Measurements from ENCODE around the gene TLNRD1. TPM values are rescaled to one million over a fixed set of nuclear protein-coding genes. Genes with fewer than 3 reads are reported as not detected.
"Not testable (repeated sequence)": the region's sequence is repeated elsewhere in the genome, so short reads cannot be mapped to it uniquely, and the experiment has no call there.

Gene TLNRD1
- total RNA-seq, 4 donors from 2014 or later: 10.1 to 22.4 (median 17.8) TPM

DNA sequence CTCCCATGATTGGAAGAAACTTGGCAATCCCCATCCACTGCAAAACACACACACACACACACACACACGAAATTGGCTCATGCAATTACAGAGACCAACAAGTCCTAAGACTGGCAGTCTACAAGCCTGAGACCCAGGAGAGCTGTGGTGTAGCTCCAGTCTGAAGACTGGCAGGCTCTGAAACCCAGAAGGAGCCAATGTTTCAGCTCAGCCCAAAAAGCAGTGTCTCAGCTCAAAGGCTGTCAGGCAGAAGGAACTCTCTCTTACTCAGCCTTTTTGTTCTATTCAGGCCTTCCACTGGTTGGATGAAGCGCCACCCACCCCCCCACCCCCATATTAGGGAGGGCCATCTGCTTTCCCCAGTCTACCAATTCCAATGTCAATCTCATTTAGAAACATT is 43.2 kb upstream of the TLNRD1 start:
- Histone ChIP-seq H3K27me3 (no peaks in the 10 kb centered on the region), H3K9me3 (no peaks in the 10 kb centered on the region), H3K4me3 (no peak overlapping the region), H3K4me1 (no peaks in the 10 kb centered on the region), H3K27ac (no peak overlapping the region), H3K36me3 (no peaks in the 10 kb centered on the region)
- DNase-seq: no peak
- intact Hi-C loops (cut with DNase I; ENCODE audit: low total_unique reads): no loop called here
- no peak for TF ChIP-seq POLR2A (IDR thresholded peaks at IDR 0.05)
- TF ChIP-seq CTCF (IDR thresholded peaks at IDR 0.05): no peak

DNA sequence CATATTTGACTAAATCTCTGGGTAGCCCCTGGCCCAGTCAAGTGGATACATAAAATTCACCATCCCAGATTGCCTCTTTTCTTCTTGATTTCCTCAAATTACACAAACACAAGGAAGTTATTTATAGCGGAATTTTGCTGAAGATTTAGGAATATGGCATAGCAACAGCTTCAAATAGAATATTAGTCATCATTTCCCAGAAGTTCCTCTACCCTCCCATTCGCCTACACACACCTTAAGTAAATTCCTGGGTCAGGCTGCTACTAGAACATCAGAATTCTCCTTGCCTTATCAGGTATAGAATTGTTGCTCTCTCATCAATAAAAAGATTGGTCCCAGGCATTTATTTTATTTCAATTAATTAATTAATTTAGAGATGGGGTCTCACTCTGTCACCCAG is 42.7 kb upstream of the TLNRD1 start:
- Histone ChIP-seq H3K36me3 (no peaks in the 10 kb centered on the region), H3K4me3 (no peak overlapping the region), H3K4me1 (no peaks in the 10 kb centered on the region), H3K9me3 (no peaks in the 10 kb centered on the region), H3K27ac (no peak overlapping the region), H3K27me3 (no peaks in the 10 kb centered on the region)
- intact Hi-C loops (cut with DNase I; ENCODE audit: low total_unique reads): no loop called here
- DNase-seq: no peak
- no peak for TF ChIP-seq POLR2A (IDR thresholded peaks at IDR 0.05)
- TF ChIP-seq CTCF (IDR thresholded peaks at IDR 0.05): no peak

GRCh38 chr15:80958818-80959495 is 41.8 kb upstream of the TLNRD1 start:
- Histone ChIP-seq H3K4me1 (no peaks in the 10 kb centered on the region), H3K27ac (no peak overlapping the region), H3K4me3 (no peak overlapping the region), H3K9me3 (no peaks in the 10 kb centered on the region), H3K27me3 (no peaks in the 10 kb centered on the region), H3K36me3 (no peaks in the 10 kb centered on the region)
- intact Hi-C loops (cut with DNase I; ENCODE audit: low total_unique reads): no loop called here
- no peak for TF ChIP-seq CTCF (IDR thresholded peaks at IDR 0.05)
- no peak for TF ChIP-seq POLR2A (IDR thresholded peaks at IDR 0.05)
- DNase-seq: no peak

DNA sequence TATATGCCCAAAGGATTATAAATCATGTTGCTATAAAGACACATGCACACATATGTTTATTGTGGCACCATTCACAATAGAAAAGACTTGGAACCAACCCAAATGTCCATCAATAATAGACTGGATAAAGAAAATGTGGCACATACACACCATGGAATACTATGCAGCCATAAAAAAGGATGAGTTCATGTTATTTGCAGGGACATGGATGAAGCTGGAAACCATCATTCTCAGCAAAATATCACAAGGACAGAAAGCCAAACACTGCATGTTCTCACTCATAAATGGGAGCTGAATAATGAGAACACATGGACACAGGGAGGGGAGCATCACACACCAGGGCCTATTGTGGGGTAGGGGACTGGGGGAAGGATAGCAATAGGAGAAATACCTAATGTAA is 35.3 kb upstream of the TLNRD1 start:
- H3K9me3 ChIP-seq, H3K4me1 ChIP-seq, H3K27me3 ChIP-seq, DNase-seq, H3K36me3 ChIP-seq, H3K4me3 ChIP-seq, H3K27ac ChIP-seq: not testable (repeated sequence)
- intact Hi-C loops (cut with DNase I; ENCODE audit: low total_unique reads): loop anchor here (5.0 kb wide), 1 partner anchor 508 kb away; no protein-coding TSS in a partner anchor

DNA sequence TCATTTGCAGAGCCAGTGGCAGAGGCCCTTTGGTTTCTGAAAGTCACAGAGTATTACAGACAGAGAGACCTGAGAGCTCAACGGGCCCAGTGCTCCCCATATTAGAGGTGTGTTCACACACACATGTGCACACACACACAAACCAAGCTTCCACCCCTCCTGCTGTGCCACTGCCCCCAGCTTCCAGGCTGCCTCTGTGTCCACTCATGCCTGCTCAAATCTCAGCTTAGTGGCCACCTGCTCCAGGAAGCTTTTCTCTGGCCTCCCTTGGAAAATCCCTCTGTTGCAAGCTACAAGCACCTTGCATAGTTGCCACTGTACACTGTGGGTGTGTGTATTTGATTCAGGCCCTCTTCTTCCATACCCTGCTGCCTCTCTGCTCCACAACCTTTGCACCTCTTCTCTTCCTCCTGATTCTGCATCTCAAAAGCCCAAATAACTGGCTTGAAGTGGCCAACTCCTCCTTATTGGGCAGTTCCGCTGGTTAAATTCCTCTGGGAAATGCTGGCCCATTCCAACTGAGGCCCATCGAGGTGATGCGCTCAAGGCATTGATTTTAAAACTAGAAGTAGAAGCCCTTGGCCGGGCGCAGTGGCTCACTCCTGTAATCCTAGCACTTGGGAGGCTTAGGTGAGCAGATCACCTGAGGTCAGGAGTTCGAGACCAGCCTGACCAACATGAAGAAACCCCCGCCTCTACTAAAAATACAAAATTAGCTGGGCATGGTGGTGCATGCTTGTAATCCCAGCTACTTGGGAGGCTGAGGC is 34.1 kb upstream of the TLNRD1 start:
- Histone ChIP-seq H3K4me3 (no peak overlapping the region), H3K27ac (no peak overlapping the region), H3K9me3 (no peaks in the 10 kb centered on the region), H3K36me3 (no peaks in the 10 kb centered on the region), H3K27me3 (no peaks in the 10 kb centered on the region), H3K4me1 (no peaks in the 10 kb centered on the region)
- intact Hi-C loops (cut with DNase I; ENCODE audit: low total_unique reads): loop anchor here (5.0 kb wide), 1 partner anchor 509 kb away; no protein-coding TSS in a partner anchor
- DNase-seq: no peak
- TF ChIP-seq CTCF (IDR thresholded peaks at IDR 0.05) (no peak), POLR2A (IDR thresholded peaks at IDR 0.05) (no peak)
